Esophagus muscularis mucosa (tissue), 4 donors: ENCODE results near the gene ASTN2.

ENCODE experiments used
- EP300 ChIP-seq: sonication (generic); formaldehyde crosslinking; IDR thresholded peaks from one replicate; pipeline ENCODE4 v1.6.1; 2017; ENCODE audit warnings: antibody characterized with exemption
- POLR2A ChIP-seq: fragments of 450-650 bp; IDR thresholded peaks from one replicate; pipeline ENCODE4 v1.6.1; 2017; ENCODE audit warnings: antibody characterized with exemption, moderate library complexity, mild to moderate bottlenecking, low read depth
- POLR2AphosphoS5 ChIP-seq, 2 donors: sonication (generic); formaldehyde crosslinking; IDR thresholded peaks; one replicate each; pipeline ENCODE4 v1.6.1; 2017; ENCODE audit warnings: antibody characterized with exemption in 2 of 2
- TF ChIP-seq, protein P1 (sequence below), 3 experiments: fragments of 200-600 bp in 2 of 3; fragments of 450-650 bp in 1 of 3; sonication (generic) in 2 of 3; IDR thresholded peaks; one replicate each; pipeline ENCODE4 v1.5.1; 2017 to 2019; ENCODE audit warnings: antibody characterized with exemption in 3 of 3, mild to moderate bottlenecking in 2 of 3, moderate library complexity in 1 of 3

DNA sequence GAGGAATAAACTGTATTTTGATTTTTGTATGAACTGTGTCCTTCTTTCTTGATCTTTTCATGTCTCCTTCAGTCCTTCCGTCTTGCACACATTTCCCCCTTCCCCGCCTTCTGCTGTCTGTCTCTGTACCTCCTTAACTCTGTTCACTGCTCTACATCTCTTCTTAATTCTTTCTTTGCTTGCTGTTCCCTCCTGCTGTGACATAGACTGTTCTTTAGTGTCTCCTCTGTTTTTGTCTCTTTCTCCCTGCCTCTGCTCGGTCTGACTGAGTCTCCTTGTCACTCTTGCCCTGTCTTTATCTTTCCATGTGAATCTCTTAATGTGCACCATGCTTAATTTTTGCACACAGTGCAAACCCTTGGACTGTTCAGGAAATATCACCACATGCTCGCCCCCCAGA lies 614.8 kb downstream of the ASTN2 start:
- TF ChIP-seq, protein P1, sequence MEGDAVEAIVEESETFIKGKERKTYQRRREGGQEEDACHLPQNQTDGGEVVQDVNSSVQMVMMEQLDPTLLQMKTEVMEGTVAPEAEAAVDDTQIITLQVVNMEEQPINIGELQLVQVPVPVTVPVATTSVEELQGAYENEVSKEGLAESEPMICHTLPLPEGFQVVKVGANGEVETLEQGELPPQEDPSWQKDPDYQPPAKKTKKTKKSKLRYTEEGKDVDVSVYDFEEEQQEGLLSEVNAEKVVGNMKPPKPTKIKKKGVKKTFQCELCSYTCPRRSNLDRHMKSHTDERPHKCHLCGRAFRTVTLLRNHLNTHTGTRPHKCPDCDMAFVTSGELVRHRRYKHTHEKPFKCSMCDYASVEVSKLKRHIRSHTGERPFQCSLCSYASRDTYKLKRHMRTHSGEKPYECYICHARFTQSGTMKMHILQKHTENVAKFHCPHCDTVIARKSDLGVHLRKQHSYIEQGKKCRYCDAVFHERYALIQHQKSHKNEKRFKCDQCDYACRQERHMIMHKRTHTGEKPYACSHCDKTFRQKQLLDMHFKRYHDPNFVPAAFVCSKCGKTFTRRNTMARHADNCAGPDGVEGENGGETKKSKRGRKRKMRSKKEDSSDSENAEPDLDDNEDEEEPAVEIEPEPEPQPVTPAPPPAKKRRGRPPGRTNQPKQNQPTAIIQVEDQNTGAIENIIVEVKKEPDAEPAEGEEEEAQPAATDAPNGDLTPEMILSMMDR (IDR thresholded peaks at IDR 0.05), result no peak
- TF ChIP-seq POLR2A (no peak), EP300 (no peak), POLR2AphosphoS5 (IDR thresholded peaks at IDR 0.05) (no peak)
